ENCODE data around the gene NUDT14.

The NUDT14 gene

DNA sequence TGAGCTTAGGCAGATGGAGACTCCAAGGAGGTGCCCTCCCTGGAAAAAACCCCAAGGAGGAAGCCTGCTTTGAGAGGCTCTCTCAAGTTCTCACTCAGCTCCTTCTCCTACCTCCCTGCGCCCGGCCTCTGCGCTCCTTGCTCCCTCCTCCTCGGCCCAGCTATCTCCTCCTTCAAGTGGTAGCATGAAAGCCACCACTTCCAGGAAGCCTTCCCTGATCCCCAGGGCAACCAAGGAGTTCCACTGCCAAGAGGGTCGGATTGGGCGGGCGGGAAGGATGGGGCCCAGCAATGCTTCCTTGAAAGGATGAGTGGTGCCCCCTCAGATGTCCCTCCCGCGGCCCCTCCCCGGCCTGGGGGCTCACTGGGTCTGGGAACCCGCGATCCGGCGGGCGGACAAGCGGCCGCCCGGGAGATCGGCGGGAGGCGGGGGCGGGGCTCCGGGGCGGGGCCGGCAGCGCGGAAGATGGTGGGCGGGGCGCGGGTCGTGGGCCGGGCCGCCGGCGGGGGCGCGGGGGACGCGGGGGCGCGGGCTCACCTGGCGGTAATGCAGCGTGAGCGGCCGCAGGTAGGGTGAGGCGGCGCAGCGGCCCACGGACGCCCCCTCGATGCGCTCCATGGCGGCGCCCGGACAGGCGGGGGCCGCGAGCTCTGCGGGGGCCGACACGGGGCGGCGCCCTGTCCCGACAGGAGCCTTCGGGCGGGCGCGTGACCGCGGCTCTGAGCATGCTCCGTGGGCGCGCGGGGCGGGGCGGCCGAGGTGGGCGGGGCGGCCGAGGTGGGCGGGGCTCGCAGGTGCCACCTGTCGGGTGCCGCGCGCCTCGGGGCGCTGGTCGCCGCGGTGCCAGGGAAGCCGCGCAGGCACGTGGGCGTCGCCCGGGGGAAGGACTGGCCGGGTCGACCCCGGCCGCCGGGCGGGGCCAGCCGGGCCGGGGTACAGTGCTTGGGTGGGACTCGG, at the start of gene NUDT14:
Gene NUDT14, minus strand, starts transcription at position 721 of the 957 bp plus-strand sequence. Its CDS starts 103 bp downstream, at position 618.
- Mint-ChIP-seq H3K27me3 (ENCODE audit: low read depth) (peaks cover 11% of the 10 kb centered on the region), H3K4me3 (peak within 1 kb of the TSS; percentile 72 to 84 (median 81)), H3K36me3 (ENCODE audit: low read depth) (no peaks in the 10 kb centered on the region), H3K27ac (peak within 1 kb of the TSS in 1 of 3 experiments; percentile 39), H3K9me3 (no peaks in the 10 kb centered on the region), H3K4me1 (peaks cover 9% of the 10 kb centered on the region)
- no peak for TF ChIP-seq CTCF (IDR thresholded peaks at IDR 0.05; ENCODE audit: unreplicated experiment in 3 of 3)

DNA sequence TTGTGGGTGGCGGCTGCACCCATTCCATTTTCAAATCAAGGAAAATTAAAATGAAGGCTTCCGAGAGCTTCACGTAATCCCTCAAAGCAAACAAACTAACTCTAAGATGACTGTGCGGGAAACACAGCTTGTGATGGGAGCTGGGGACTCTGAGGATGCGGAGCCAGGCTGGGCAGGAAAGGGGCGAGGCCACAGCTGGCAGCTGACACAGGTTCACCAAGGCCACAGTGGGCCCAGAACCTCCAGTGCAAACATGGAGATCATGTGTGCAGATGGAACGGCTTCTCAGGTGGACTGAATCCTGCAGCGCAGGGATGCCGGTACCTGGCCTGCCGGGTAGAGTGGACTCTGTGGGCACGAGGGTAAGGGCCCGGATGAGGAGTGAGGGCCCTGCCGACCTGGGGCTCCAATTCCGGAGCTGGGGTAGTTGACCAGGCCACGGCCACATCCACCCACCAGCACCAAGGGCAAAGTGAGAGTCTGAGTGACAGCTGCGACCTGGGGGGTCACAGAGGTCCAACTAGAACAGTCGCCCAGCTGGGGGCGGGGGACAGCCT, 48.1 kb upstream of the NUDT14 start:
- Mint-ChIP-seq H3K27ac (no peak overlapping the region), H3K9me3 (no peaks in the 10 kb centered on the region), H3K27me3 (ENCODE audit: low read depth) (no peaks in the 10 kb centered on the region), H3K4me3 (no peak overlapping the region), H3K36me3 (ENCODE audit: low read depth) (peaks cover 18% of the 10 kb centered on the region), H3K4me1 (peaks cover 4% of the 10 kb centered on the region)
- no peak for TF ChIP-seq CTCF (IDR thresholded peaks at IDR 0.05; ENCODE audit: unreplicated experiment in 3 of 3)

- Mint-ChIP-seq H3K27ac (no peak overlapping the region), H3K4me3 (no peak overlapping the region), H3K9me3 (no peaks in the 10 kb centered on the region), H3K36me3 (ENCODE audit: low read depth) (peaks cover 19% of the 10 kb centered on the region), H3K27me3 (ENCODE audit: low read depth) (no peaks in the 10 kb centered on the region), H3K4me1 (peaks cover 4% of the 10 kb centered on the region)
- no peak for TF ChIP-seq CTCF (IDR thresholded peaks at IDR 0.05; ENCODE audit: unreplicated experiment in 3 of 3)
Observed at GRCh38 chr14:105228562-105228961, 47.5 kb upstream of the NUDT14 start.

GRCh38 chr14:105227346-105227745, 46.2 kb upstream of the NUDT14 start:
- Mint-ChIP-seq H3K9me3 (no peaks in the 10 kb centered on the region), H3K36me3 (ENCODE audit: low read depth) (peaks cover 27% of the 10 kb centered on the region), H3K27ac (no peak overlapping the region), H3K4me3 (no peak overlapping the region), H3K27me3 (ENCODE audit: low read depth) (no peaks in the 10 kb centered on the region), H3K4me1 (peaks cover 4% of the 10 kb centered on the region)
- no peak for TF ChIP-seq CTCF (IDR thresholded peaks at IDR 0.05; ENCODE audit: unreplicated experiment in 3 of 3)

- H3K4me3 Mint-ChIP-seq = no peak overlapping the region
- TF ChIP-seq CTCF (IDR thresholded peaks at IDR 0.05; ENCODE audit: unreplicated experiment in 3 of 3) = no peak
- H3K4me1 Mint-ChIP-seq = peaks cover 4% of the 10 kb centered on the region
- H3K36me3 Mint-ChIP-seq (ENCODE audit: low read depth) = peaks cover 33% of the 10 kb centered on the region
- no peaks in the 10 kb centered on the region for H3K27me3 Mint-ChIP-seq (ENCODE audit: low read depth)
- H3K27ac Mint-ChIP-seq = no peak overlapping the region
- no peaks in the 10 kb centered on the region for H3K9me3 Mint-ChIP-seq
Observed at GRCh38 chr14:105226198-105226597, 45.1 kb upstream of the NUDT14 start.

Data from nephron (organoid).